ENCODE results near the gene GRID1.

Gene GRID1

GRCh38 chr10:86368046-86368445 lies 1.5 kb upstream of the GRID1 start:
- DNase-seq, result no peak

- DNase-seq, result no peak
Observed at GRCh38 chr10:86367152-86367951, 757 bp upstream of the GRID1 start.

GRCh38 chr10:86366902-86367151 lies 232 bp upstream of the GRID1 start:
- DNase-seq, result no peak

- DNase-seq, result no peak
Observed at GRCh38 chr10:86365346-86366032, 1.1 kb downstream of the GRID1 start.

GRCh38 chr10:86364491-86365345 lies 1.9 kb downstream of the GRID1 start:
- no peak for DNase-seq

- DNase-seq, result no peak
Observed at GRCh38 chr10:86363833-86364490, 2.6 kb downstream of the GRID1 start.

- DNase-seq, result no peak
Observed at GRCh38 chr10:86363184-86363832, 3.3 kb downstream of the GRID1 start.

GRCh38 chr10:86362586-86363183 lies 3.9 kb downstream of the GRID1 start:
- no peak for DNase-seq

- DNase-seq, result no peak
Observed at GRCh38 chr10:86362129-86362527, 4.5 kb downstream of the GRID1 start.

- no peak for DNase-seq
Observed at GRCh38 chr10:86361156-86362128, 5.2 kb downstream of the GRID1 start.

GRCh38 chr10:86360657-86361056 lies 5.9 kb downstream of the GRID1 start:
- DNase-seq, result no peak

GRCh38 chr10:86359954-86360353 lies 6.6 kb downstream of the GRID1 start:
- DNase-seq, result no peak

GRCh38 chr10:86359111-86359510 lies 7.5 kb downstream of the GRID1 start:
- DNase-seq, result no peak

GRCh38 chr10:86357676-86358075 lies 8.9 kb downstream of the GRID1 start:
- DNase-seq, result no peak

- no peak for DNase-seq
Observed at GRCh38 chr10:86357041-86357440, 9.6 kb downstream of the GRID1 start.

GRCh38 chr10:86356296-86356695 lies 10.3 kb downstream of the GRID1 start:
- DNase-seq, result no peak

GRCh38 chr10:86355571-86356038 lies 11.0 kb downstream of the GRID1 start:
- DNase-seq, result peak in 1 of 2 donors; percentile 43

GRCh38 chr10:86354761-86355540 lies 11.6 kb downstream of the GRID1 start:
- no peak for DNase-seq

- no peak for DNase-seq
Observed at GRCh38 chr10:86353506-86354485, 12.8 kb downstream of the GRID1 start.

All from CD4-positive, alpha-beta T cell treated with Interleukin-1 beta for 1 hour (primary cell).